ENCODE measurements around the gene XAF1. TPM values are rescaled to one million over a fixed set of nuclear protein-coding genes. Genes with fewer than 3 reads are reported as not detected.

XAF1 gene
- total and polyA plus RNA-seq, 9 donors: 33.3 to 111 (median 81.4) TPM

DNA sequence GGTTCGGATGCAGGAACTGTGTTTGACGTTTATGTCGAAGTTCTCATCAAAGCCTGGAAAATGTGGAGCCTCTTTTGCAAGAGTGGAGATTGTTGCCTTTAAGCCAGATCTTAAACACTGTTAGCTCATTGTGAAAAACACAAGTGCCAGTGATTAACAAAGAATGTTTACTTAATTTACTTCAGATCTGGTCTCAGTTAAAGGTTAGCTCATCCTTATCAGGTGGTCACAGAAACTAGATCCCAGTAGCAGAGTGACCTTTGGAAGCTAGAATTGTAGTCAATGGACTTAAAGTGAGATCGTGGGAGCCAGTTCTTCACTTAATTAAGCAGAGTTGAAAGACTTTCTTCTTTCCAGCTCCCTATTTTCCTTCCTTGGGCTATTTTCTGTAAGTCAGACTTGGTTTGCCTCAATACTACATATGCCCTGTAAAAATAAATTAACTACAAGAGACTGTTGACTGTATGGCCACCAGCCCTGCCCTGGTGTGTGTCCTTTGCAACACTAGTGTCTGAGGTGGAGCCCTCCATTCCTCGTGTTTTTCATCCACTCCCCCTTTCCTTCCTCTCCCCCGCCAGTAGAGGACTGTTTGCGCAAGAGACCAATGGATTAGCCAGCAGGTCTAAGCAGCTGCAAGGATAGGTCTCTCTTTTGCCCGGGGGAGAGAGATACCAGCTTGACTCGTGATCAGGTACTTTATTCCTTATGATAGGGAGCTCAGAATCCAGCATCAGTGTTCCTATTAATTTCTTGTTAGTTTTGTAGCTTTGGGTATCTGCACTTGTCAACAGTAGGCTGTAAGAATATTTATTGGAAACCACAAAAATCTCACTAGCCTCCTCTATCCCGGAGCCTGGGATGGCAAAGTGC is 40.4 kb downstream of the XAF1 start:
- TF ChIP-seq CTCF (IDR thresholded peaks at IDR 0.05) (no peak), POLR2A (IDR thresholded peaks at IDR 0.05) (no peak), EP300 (IDR thresholded peaks at IDR 0.05) (no peak)
- Histone ChIP-seq H3K36me3 (no peaks in the 10 kb centered on the region), H3K27ac (no peak overlapping the region)

DNA sequence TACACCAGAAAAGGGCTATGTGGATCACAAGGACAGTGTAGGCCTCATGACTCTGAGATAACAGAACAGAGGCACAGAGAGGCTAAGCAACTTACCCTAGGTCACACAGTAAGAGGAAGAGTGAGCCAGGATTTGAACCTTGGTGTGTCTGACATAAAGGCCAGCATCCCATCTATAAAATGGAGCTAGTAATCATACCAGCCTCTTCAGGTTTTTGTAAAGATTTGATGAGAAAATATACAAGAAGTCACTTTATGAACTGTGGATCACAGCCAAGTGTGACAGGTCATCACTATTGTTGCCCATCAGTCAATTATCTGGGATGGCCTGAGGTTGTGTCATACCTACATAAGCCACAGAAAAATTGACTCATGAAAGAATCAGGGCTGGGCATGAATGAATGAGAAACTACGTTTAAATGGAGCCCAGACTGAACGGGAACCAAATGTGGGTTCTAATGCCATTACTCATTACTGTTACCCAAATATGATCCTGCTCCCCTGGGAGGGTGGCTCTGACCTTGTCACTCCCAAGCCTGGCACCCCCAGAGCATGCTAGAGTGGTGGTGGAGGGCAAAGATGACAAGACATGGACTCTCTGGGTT is 41.1 kb downstream of the XAF1 start:
- H3K4me1 ChIP-seq (ENCODE audit: insufficient read depth): no peaks in the 10 kb centered on the region
- TF ChIP-seq POLR2A (IDR thresholded peaks at IDR 0.05) (no peak), EP300 (IDR thresholded peaks at IDR 0.05) (no peak), CTCF (IDR thresholded peaks at IDR 0.05) (no peak)

More for the DNA sequence above, 40.4 kb downstream of the XAF1 start:
- intact Hi-C loops (cut with DNase I): loop anchor here in 1 of 4 donors (10.0 kb wide), 1 partner anchor 101 kb away; no protein-coding TSS in a partner anchor
- no peaks in the 10 kb centered on the region for H3K27me3 ChIP-seq
- no peaks in the 10 kb centered on the region for H3K4me1 ChIP-seq (ENCODE audit: insufficient read depth)
- no peak for DNase-seq
- WGBS, 3 donors: 55 to 64% (median 58%) methylated on average over 10 of the region's 10 CpGs
- H3K9me3 ChIP-seq: no peaks in the 10 kb centered on the region
- H3K4me3 ChIP-seq: no peak overlapping the region

DNA sequence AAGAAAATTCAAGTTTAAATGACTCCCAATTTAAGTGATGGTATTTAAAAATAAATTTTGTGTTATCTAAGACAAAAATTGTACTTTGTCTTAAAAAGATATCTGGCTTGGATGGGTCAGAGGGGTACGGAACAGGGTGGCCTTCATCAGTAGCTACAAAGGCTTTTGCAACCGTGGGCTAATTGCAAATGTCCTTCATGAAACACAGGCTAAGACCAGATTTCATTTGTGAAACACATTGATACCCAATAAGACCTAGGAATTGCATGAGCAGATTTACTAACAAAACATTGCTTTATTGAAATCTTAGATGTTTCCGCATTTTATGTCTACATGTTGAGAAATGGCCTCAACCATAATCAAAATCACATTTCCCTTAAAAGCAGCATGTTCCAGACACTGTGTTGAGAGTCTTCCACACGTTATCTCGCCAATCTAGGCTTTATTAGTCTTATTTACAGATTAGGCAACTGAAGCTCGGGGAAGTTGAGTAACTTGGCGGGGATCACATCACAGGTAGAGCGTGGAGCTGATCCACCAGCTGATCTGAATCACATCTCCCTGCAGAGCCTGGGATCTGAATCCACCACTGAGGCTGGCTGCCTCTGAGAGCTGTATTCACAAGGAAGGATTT is 42.0 kb downstream of the XAF1 start:
- H3K27ac ChIP-seq: no peak overlapping the region
- intact Hi-C loops (cut with DNase I): loop anchor here in 1 of 4 donors (10.0 kb wide), 1 partner anchor 103 kb away; no protein-coding TSS in a partner anchor
- TF ChIP-seq POLR2A (IDR thresholded peaks at IDR 0.05) (no peak), EP300 (IDR thresholded peaks at IDR 0.05) (no peak), CTCF (IDR thresholded peaks at IDR 0.05) (no peak)

More for the DNA sequence above, 41.1 kb downstream of the XAF1 start:
- Histone ChIP-seq H3K4me3 (no peak overlapping the region), H3K27me3 (no peaks in the 10 kb centered on the region), H3K27ac (no peak overlapping the region), H3K9me3 (no peaks in the 10 kb centered on the region), H3K36me3 (no peaks in the 10 kb centered on the region)
- DNase-seq: no peak
- intact Hi-C loops (cut with DNase I): loop anchor here in 1 of 4 donors (10.0 kb wide), 1 partner anchor 102 kb away; no protein-coding TSS in a partner anchor
- 76 to 87% (median 81%) methylated on average over 2 of the region's 2 CpGs for WGBS, 3 donors

DNA sequence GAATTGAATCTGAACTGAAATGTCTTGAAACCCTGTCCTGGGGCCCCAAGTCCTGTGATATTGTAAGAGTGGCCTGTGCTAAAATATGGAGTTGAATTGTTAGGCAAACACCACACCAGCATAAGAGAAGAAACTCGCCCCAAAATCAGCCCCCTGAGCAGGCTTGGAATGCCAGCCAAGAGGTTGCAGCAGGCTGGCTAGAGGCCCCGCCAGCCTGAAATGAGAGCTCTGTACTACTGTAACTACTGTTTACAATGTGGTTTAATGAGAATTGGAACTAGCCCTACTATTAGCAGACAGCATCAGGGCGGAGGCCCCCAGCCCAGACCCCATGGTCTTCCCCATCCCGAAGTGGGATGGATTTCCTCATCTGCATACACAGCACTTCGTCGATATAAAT is 43.9 kb downstream of the XAF1 start:
- Histone ChIP-seq H3K27ac (no peak overlapping the region), H3K4me1 (ENCODE audit: insufficient read depth) (no peaks in the 10 kb centered on the region), H3K27me3 (no peaks in the 10 kb centered on the region), H3K4me3 (no peak overlapping the region), H3K36me3 (no peaks in the 10 kb centered on the region), H3K9me3 (no peaks in the 10 kb centered on the region)
- TF ChIP-seq POLR2A (IDR thresholded peaks at IDR 0.05) (no peak), CTCF (IDR thresholded peaks at IDR 0.05) (no peak), EP300 (IDR thresholded peaks at IDR 0.05) (no peak)
- intact Hi-C loops (cut with DNase I): loop anchor here in 1 of 4 donors (10.0 kb wide), 1 partner anchor 105 kb away; no protein-coding TSS in a partner anchor
- no peak for DNase-seq
- 71 to 79% (median 76%) methylated on average over 6 of the region's 6 CpGs for WGBS, 3 donors

More for the DNA sequence above, 42.0 kb downstream of the XAF1 start:
- DNase-seq: no peak
- Histone ChIP-seq H3K36me3 (no peaks in the 10 kb centered on the region), H3K27me3 (no peaks in the 10 kb centered on the region), H3K4me1 (ENCODE audit: insufficient read depth) (no peaks in the 10 kb centered on the region), H3K9me3 (no peaks in the 10 kb centered on the region), H3K4me3 (no peak overlapping the region)
- 74 to 86% (median 80%) methylated on average over 8 of the region's 8 CpGs for WGBS, 3 donors
